ENCODE data around the gene MRPL36. TPM values are rescaled to one million over a fixed set of nuclear protein-coding genes. Genes with fewer than 3 reads are reported as not detected.
"Not testable (repeated sequence)": the region's sequence is repeated elsewhere in the genome, so short reads cannot be mapped to it uniquely, and the experiment has no call there.

The MRPL36 gene
- total and polyA plus RNA-seq, 2 experiments from 2014 or later, result 73.9 to 195 TPM

GRCh38 chr5:1844708-1845436 is 45.2 kb upstream of the MRPL36 start:
- H3K27me3 ChIP-seq, result no peaks in the 10 kb centered on the region
- H3K27ac ChIP-seq, result no peak overlapping the region
- DNase-seq (ENCODE audit: low read depth in 1 of 2, low spot score in 1 of 2), result no peak
- no peaks in the 10 kb centered on the region for H3K9me3 ChIP-seq (ENCODE audit: low read depth)
- H3K36me3 ChIP-seq, result no peaks in the 10 kb centered on the region
- no peak overlapping the region for H3K4me3 ChIP-seq
- peaks cover 30% of the 10 kb centered on the region for H3K4me1 ChIP-seq (ENCODE audit: low read depth)
- no peak for TF ChIP-seq CTCF (IDR thresholded peaks at IDR 0.05; ENCODE audit: low read depth, low read length)

- H3K9me3 ChIP-seq (ENCODE audit: low read depth); H3K36me3 ChIP-seq; H3K27ac ChIP-seq; H3K4me3 ChIP-seq; H3K27me3 ChIP-seq; DNase-seq (ENCODE audit: low read depth in 1 of 2, low spot score in 1 of 2): not testable (repeated sequence)
- peaks cover 33% of the 10 kb centered on the region for H3K4me1 ChIP-seq (ENCODE audit: low read depth)
These were observed 44.1 kb upstream of the MRPL36 start for GRCh38 chr5:1843761-1844160.

GRCh38 chr5:1842004-1842819 is 42.6 kb upstream of the MRPL36 start:
- no peaks in the 10 kb centered on the region for H3K9me3 ChIP-seq (ENCODE audit: low read depth)
- peaks cover 47% of the 10 kb centered on the region for H3K4me1 ChIP-seq (ENCODE audit: low read depth)
- no peaks in the 10 kb centered on the region for H3K27me3 ChIP-seq
- H3K36me3 ChIP-seq, result no peaks in the 10 kb centered on the region
- DNase-seq (ENCODE audit: low read depth in 1 of 2, low spot score in 1 of 2), result no peak
- TF ChIP-seq CTCF (IDR thresholded peaks at IDR 0.05; ENCODE audit: low read depth, low read length), result no peak
- H3K27ac ChIP-seq, result peak overlapping the region; percentile 92
- H3K4me3 ChIP-seq, result no peak overlapping the region

GRCh38 chr5:1840741-1841521 is 41.3 kb upstream of the MRPL36 start:
- peak overlapping the region; percentile 100 for H3K27ac ChIP-seq
- DNase-seq (ENCODE audit: low read depth in 1 of 2, low spot score in 1 of 2), result peak; percentile 8 to 98
- H3K4me1 ChIP-seq (ENCODE audit: low read depth), result peaks cover 57% of the 10 kb centered on the region
- no peak for TF ChIP-seq CTCF (IDR thresholded peaks at IDR 0.05; ENCODE audit: low read depth, low read length)
- no peaks in the 10 kb centered on the region for H3K27me3 ChIP-seq
- H3K36me3 ChIP-seq, result no peaks in the 10 kb centered on the region
- H3K9me3 ChIP-seq (ENCODE audit: low read depth), result no peaks in the 10 kb centered on the region
- H3K4me3 ChIP-seq, result no peak overlapping the region

- DNase-seq (ENCODE audit: low read depth in 1 of 2, low spot score in 1 of 2), result no peak
- Histone ChIP-seq H3K4me1 (ENCODE audit: low read depth) (peaks cover 65% of the 10 kb centered on the region), H3K9me3 (ENCODE audit: low read depth) (no peaks in the 10 kb centered on the region), H3K4me3 (no peak overlapping the region), H3K27me3 (no peaks in the 10 kb centered on the region), H3K27ac (peak overlapping the region; percentile 100), H3K36me3 (no peaks in the 10 kb centered on the region)
- no peak for TF ChIP-seq CTCF (IDR thresholded peaks at IDR 0.05; ENCODE audit: low read depth, low read length)
These were observed 40.5 kb upstream of the MRPL36 start for GRCh38 chr5:1840071-1840547.

Data from cardiac muscle cell (in vitro differentiated cells and primary cell).